Endodermal cell (in vitro differentiated cells): ENCODE results near the gene TIAM1. TPM values are rescaled to one million over a fixed set of nuclear protein-coding genes. Genes with fewer than 3 reads are reported as not detected.

Experiments used
- DNase-seq: peaks from one replicate; pipeline ENCODE4 v3.0.0-alpha.2; 2017
- H3K27ac ChIP-seq: 2 replicates; pipeline ENCODE4 v1.5.1; 2013; ENCODE audit warnings: mild to moderate bottlenecking, low read depth, low read length, moderate library complexity
- H3K27me3 ChIP-seq: 2 replicates; pipeline ENCODE4 v1.6.1; 2013; ENCODE audit warnings: mild to moderate bottlenecking, low read length, moderate library complexity; ENCODE audit not compliant: insufficient read depth, control insufficient read depth, poor library complexity, severe bottlenecking
- H3K36me3 ChIP-seq: 2 replicates; pipeline ENCODE4 v1.7.0; 2013; ENCODE audit warnings: mild to moderate bottlenecking, low read length, moderate library complexity; ENCODE audit not compliant: control insufficient read depth, insufficient read depth
- H3K4me1 ChIP-seq: one replicate; pipeline ENCODE4 v1.7.0; 2013; ENCODE audit warnings: low read length; ENCODE audit not compliant: control insufficient read depth, insufficient read depth
- H3K4me3 ChIP-seq: 2 replicates; pipeline ENCODE4 v1.5.1; 2013; ENCODE audit warnings: mild to moderate bottlenecking, low read length, moderate library complexity
- H3K9ac ChIP-seq: 2 replicates; pipeline ENCODE4 v1.6.1; 2013; ENCODE audit warnings: mild to moderate bottlenecking, low read length, moderate library complexity; ENCODE audit not compliant: poor library complexity, severe bottlenecking; ENCODE audit errors: extremely low read depth
- H3K9me3 ChIP-seq: 2 replicates; pipeline ENCODE4 v1.6.1; 2013; ENCODE audit warnings: mild to moderate bottlenecking, low read length, moderate library complexity; ENCODE audit not compliant: control insufficient read depth
- H3K27ac Mint-ChIP-seq: 2 replicates; pipeline ENCODE4 v1.8.0; 2020; ENCODE audit warnings: mixed read lengths
- H3K27me3 Mint-ChIP-seq: 2 replicates; pipeline ENCODE4 v1.8.0; 2021; ENCODE audit warnings: mild to moderate bottlenecking, mixed read lengths; ENCODE audit not compliant: insufficient read depth
- H3K36me3 Mint-ChIP-seq: 2 replicates; pipeline ENCODE4 v1.8.0; 2020; ENCODE audit warnings: low read depth, mixed read lengths
- H3K4me1 Mint-ChIP-seq: 2 replicates; pipeline ENCODE4 v1.8.0; 2020; ENCODE audit warnings: mixed read lengths
- H3K4me3 Mint-ChIP-seq: 2 replicates; pipeline ENCODE4 v1.8.0; 2020; ENCODE audit warnings: mild to moderate bottlenecking, moderate library complexity, mixed read lengths
- H3K9me3 Mint-ChIP-seq: 2 replicates; pipeline ENCODE4 v1.8.0; 2020; ENCODE audit warnings: mild to moderate bottlenecking, mixed read lengths
- CTCF ChIP-seq: fragments of 200-600 bp; sonication (generic); conservative IDR thresholded peaks from 2 replicates; pipeline ENCODE4 v1.5.0; 2021; ENCODE audit warnings: antibody characterized with exemption, mild to moderate bottlenecking
- WGBS, 2 experiments: methylation state at CpG; one replicate each; pipeline versions ENCODE4 v1.1.5 to v1.1.7; 2013; ENCODE audit warnings: missing lambda C conversion rate in 2 of 2, mixed read lengths in 1 of 2; ENCODE audit not compliant: insufficient coverage in 1 of 2, insufficient read length in 1 of 2; 5-methylcytosine and 5-hydroxymethylcytosine counted together
- total RNA-seq, 2 donors: library from RNA; stranded (reverse); fragmentation: NEBNext Ultra II Directional in 1 of 2; extraction: Animal tissue kit (Norgen Biotek cat#: 25700) in 1 of 2; gene quantifications; 2 replicates in 1 of 2; 3 replicates in 1 of 2; pipeline ENCODE4 v1.2.1, GENCODE V29; 2021

TIAM1 gene
- total RNA-seq, 2 donors from 2014 or later = 29.4 to 33.3 TPM

- no peaks in the 10 kb centered on the region for H3K9me3 Mint-ChIP-seq
- no peak for DNase-seq
- H3K36me3 Mint-ChIP-seq = peaks cover 22% of the 10 kb centered on the region
- WGBS, 2 experiments = 95 to 96% methylated on average over 4 to 11 of the region's 11 CpGs
- no peak for TF ChIP-seq CTCF
- Histone ChIP-seq H3K27me3 (no peaks in the 10 kb centered on the region), H3K9ac (no peak overlapping the region), H3K4me1 (no peaks in the 10 kb centered on the region), H3K9me3 (no peaks in the 10 kb centered on the region), H3K4me3 (no peak overlapping the region), H3K36me3 (peaks cover 7% of the 10 kb centered on the region), H3K27ac (no peak overlapping the region)
- no peak overlapping the region for H3K27ac Mint-ChIP-seq
- peaks cover 10% of the 10 kb centered on the region for H3K4me1 Mint-ChIP-seq
- no peaks in the 10 kb centered on the region for H3K27me3 Mint-ChIP-seq
- H3K4me3 Mint-ChIP-seq = no peak overlapping the region
Measured at GRCh38 chr21:31225713-31226112, 118.3 kb downstream of the TIAM1 start.

GRCh38 chr21:31222142-31222541 is 121.9 kb downstream of the TIAM1 start:
- Histone ChIP-seq H3K27me3 (no peaks in the 10 kb centered on the region), H3K9ac (no peak overlapping the region), H3K27ac (no peak overlapping the region), H3K4me3 (no peak overlapping the region), H3K9me3 (no peaks in the 10 kb centered on the region), H3K36me3 (peaks cover 7% of the 10 kb centered on the region), H3K4me1 (peaks cover 8% of the 10 kb centered on the region)
- Mint-ChIP-seq H3K4me1 (peaks cover 28% of the 10 kb centered on the region), H3K9me3 (no peaks in the 10 kb centered on the region), H3K27me3 (no peaks in the 10 kb centered on the region), H3K27ac (no peak overlapping the region), H3K4me3 (no peak overlapping the region), H3K36me3 (peaks cover 20% of the 10 kb centered on the region)
- TF ChIP-seq CTCF = no peak
- no peak for DNase-seq
- WGBS, 2 experiments = 90 to 92% methylated on average over 3 to 6 of the region's 6 CpGs

- H3K27ac ChIP-seq = peak overlapping the region; percentile 49
- no peak for TF ChIP-seq CTCF
- Mint-ChIP-seq H3K27me3 (no peaks in the 10 kb centered on the region), H3K27ac (no peak overlapping the region), H3K36me3 (peaks cover 28% of the 10 kb centered on the region), H3K4me3 (no peak overlapping the region), H3K9me3 (no peaks in the 10 kb centered on the region), H3K4me1 (peaks cover 28% of the 10 kb centered on the region)
- H3K4me3 ChIP-seq = no peak overlapping the region
- 62 to 87% methylated on average over 2 to 5 of the region's 5 CpGs for WGBS, 2 experiments
- H3K9ac ChIP-seq = no peak overlapping the region
- H3K9me3 ChIP-seq = no peaks in the 10 kb centered on the region
- no peak for DNase-seq
- no peaks in the 10 kb centered on the region for H3K27me3 ChIP-seq
- peaks cover 7% of the 10 kb centered on the region for H3K36me3 ChIP-seq
- H3K4me1 ChIP-seq = peaks cover 8% of the 10 kb centered on the region
Measured at GRCh38 chr21:31221043-31221442, 123.0 kb downstream of the TIAM1 start.
